ENCODE measurements around the gene EFCAB6. TPM values are rescaled to one million over a fixed set of nuclear protein-coding genes. Genes with fewer than 3 reads are reported as not detected.

The EFCAB6 gene
- total and polyA plus RNA-seq, 10 of the 15 experiments (the other 5 are each of a cell fraction or from before 2014, with no cell fraction given) = 0.05 to 0.42 (median 0.19) TPM

DNA sequence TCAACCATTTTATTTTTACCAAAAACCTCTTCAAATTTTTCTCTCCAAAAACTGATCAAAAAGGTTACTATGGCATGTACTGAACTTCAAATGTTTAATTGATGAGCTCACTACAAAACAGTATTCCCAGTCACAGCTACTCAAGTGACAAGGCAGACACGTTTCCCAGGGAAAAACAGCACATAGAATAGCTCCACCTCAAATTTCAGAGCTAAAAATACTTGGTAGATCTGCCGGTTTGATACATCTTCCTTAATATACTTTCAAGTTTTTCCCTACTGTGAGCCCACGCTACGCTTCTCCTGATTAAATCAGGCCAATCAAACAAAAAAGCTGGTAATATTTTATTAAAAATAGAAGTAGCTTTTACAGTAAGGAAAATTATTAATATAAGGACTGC lies 100.4 kb downstream of the EFCAB6 start:
- ChIA-PET CTCF (interaction anchor here (0.6 to 0.7 kb wide), 2 partner anchors 11 to 189 kb away, joined by 3 to 4 read pairs; no protein-coding TSS in a partner anchor), RAD21 (ENCODE audit: unreplicated experiment) (interaction anchor here (0.6 kb wide), 1 partner anchor 118 kb away, joined by 3 read pairs; no protein-coding TSS in a partner anchor), SMC1A (ENCODE audit: uncharacterized antibody, unreplicated experiment) (interaction anchor here (1.3 to 1.7 kb wide), 3 partner anchors 9 to 19 kb away, joined by 3 to 5 read pairs (median 4); no protein-coding TSS in a partner anchor), POLR2A (no interaction called here)
- H3K4me3 ChIP-seq = no peak overlapping the region
- no peak for ATAC-seq
- no peaks in the 10 kb centered on the region for H3K36me3 ChIP-seq (ENCODE audit: control insufficient read depth in 2 of 2, insufficient read depth in 2 of 2, low read length in 1 of 2)
- H3K9ac ChIP-seq (ENCODE audit: control insufficient read depth, insufficient read depth, low read length) = no peak overlapping the region
- no peaks in the 10 kb centered on the region for H3K79me2 ChIP-seq (ENCODE audit: control insufficient read depth, insufficient read depth, low read length)
- TF ChIP-seq ATF7 (IDR thresholded peaks at IDR 0.05; ENCODE audit: low read depth) = no peak
- TF ChIP-seq HDAC6 (IDR thresholded peaks at IDR 0.05; ENCODE audit: unreplicated experiment) = no peak
- TF ChIP-seq IKZF1 (conservative IDR thresholded peaks at IDR 0.05) = no peak
- TF ChIP-seq HDGF (IDR thresholded peaks at IDR 0.05) = no peak
- TF ChIP-seq, protein P1, sequence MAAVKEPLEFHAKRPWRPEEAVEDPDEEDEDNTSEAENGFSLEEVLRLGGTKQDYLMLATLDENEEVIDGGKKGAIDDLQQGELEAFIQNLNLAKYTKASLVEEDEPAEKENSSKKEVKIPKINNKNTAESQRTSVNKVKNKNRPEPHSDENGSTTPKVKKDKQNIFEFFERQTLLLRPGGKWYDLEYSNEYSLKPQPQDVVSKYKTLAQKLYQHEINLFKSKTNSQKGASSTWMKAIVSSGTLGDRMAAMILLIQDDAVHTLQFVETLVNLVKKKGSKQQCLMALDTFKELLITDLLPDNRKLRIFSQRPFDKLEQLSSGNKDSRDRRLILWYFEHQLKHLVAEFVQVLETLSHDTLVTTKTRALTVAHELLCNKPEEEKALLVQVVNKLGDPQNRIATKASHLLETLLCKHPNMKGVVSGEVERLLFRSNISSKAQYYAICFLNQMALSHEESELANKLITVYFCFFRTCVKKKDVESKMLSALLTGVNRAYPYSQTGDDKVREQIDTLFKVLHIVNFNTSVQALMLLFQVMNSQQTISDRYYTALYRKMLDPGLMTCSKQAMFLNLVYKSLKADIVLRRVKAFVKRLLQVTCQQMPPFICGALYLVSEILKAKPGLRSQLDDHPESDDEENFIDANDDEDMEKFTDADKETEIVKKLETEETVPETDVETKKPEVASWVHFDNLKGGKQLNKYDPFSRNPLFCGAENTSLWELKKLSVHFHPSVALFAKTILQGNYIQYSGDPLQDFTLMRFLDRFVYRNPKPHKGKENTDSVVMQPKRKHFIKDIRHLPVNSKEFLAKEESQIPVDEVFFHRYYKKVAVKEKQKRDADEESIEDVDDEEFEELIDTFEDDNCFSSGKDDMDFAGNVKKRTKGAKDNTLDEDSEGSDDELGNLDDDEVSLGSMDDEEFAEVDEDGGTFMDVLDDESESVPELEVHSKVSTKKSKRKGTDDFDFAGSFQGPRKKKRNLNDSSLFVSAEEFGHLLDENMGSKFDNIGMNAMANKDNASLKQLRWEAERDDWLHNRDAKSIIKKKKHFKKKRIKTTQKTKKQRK (IDR thresholded peaks at IDR 0.05; ENCODE audit: low read depth, low read length) = no peak
- TF ChIP-seq KAT2A (conservative IDR thresholded peaks at IDR 0.05; ENCODE audit: control insufficient read depth, low read depth, low read length) = no peak
- no peak for TF ChIP-seq NBN (IDR thresholded peaks at IDR 0.05)
- TF ChIP-seq, protein P2, sequence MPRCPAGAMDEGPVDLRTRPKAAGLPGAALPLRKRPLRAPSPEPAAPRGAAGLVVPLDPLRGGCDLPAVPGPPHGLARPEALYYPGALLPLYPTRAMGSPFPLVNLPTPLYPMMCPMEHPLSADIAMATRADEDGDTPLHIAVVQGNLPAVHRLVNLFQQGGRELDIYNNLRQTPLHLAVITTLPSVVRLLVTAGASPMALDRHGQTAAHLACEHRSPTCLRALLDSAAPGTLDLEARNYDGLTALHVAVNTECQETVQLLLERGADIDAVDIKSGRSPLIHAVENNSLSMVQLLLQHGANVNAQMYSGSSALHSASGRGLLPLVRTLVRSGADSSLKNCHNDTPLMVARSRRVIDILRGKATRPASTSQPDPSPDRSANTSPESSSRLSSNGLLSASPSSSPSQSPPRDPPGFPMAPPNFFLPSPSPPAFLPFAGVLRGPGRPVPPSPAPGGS (IDR thresholded peaks at IDR 0.05; ENCODE audit: borderline replicate concordance, insufficient read depth, low read depth, low read length, poor library complexity, severe bottlenecking) = no peak
- no peak for TF ChIP-seq ZNF24 (IDR thresholded peaks at IDR 0.05)
- TF ChIP-seq FOXK2 (IDR thresholded peaks at IDR 0.05) = no peak
- no peak for TF ChIP-seq RUNX3 (IDR thresholded peaks at IDR 0.05; ENCODE audit: low read length)
- intact Hi-C loops (cut with micrococcal nuclease; ENCODE audit: unreplicated experiment) (no loop called here), in situ Hi-C loops (cut with MboI) (no loop called here)
- no TSS peak for BruUV-seq (replicated peaks)
- H3K27me3 ChIP-seq (replicated peaks in 1 of 2; ENCODE audit: control insufficient read depth in 2 of 2, insufficient read depth in 2 of 2, low read length in 1 of 2) = peaks cover 0 to 2% of the 10 kb centered on the region in 2 experiments; a peak in 2 of 4 replicates
- no peak for FAIRE-seq
- WGBS (ENCODE audit: insufficient coverage, insufficient replicate concordance, low lambda C conversion rate, missing lambda C conversion rate) = 61% methylated on average over 4 of the region's 4 CpGs
- no peak overlapping the region for H3K4me2 ChIP-seq (ENCODE audit: control insufficient read depth, insufficient read depth)
- no peaks in the 10 kb centered on the region for H3K4me1 ChIP-seq (ENCODE audit: control insufficient read depth, insufficient read depth, low read length)
- no peaks in the 10 kb centered on the region for H3K9me3 ChIP-seq (replicated peaks; ENCODE audit: control insufficient read depth, insufficient read depth, low read length)
- H3K27ac ChIP-seq (ENCODE audit: control insufficient read depth, insufficient read depth) = no peak overlapping the region
- no peak overlapping the region for H2AFZ ChIP-seq (ENCODE audit: control insufficient read depth, low read depth, low read length)
- no peaks in the 10 kb centered on the region for H4K20me1 ChIP-seq (ENCODE audit: control insufficient read depth, insufficient read depth)
- DNase-seq (ENCODE audit: low read depth, low spot score) = no peak

Data from GM12878 (cell line).